K562 (cell line): ENCODE measurements around the gene CRACDL. TPM values are rescaled to one million over a fixed set of nuclear protein-coding genes. Genes with fewer than 3 reads are reported as not detected.

Source experiments
- ATAC-seq: fragments of 200-7000 bp; cut with Tn5 transposase; 3 replicates; pipeline ENCODE4 v1.9.1; 2020; ENCODE audit warnings: moderate library complexity
- BruUV-seq: library from RNA; stranded (reverse); fragments of 400-500 nt; replicated peaks from 2 replicates; lab custom pipeline; 2021; lab: Mats Ljungman, UMichigan
- CTCF ChIA-PET: fragments of 300-600 bp; formaldehyde crosslinking; extraction: SDS; loops from one replicate; lab custom pipeline; 2021; ENCODE audit warnings: low intra/inter-chr PET ratio; lab: Yijun Ruan, JAX
- POLR2A ChIA-PET: fragments of 300-600, 350-650 bp; sonication (Branson Sonifier 250); formaldehyde crosslinking; extraction: SDS; loops from one replicate; lab custom pipeline; 2021; ENCODE audit warnings: antibody characterized with exemption, inconsistent platforms; lab: Yijun Ruan, JAX
- DNase-seq, 4 experiments: peaks; one replicate each; pipeline versions ENCODE4 v3.0.0 to v3.0.0-alpha.2; 2011 to 2018; ENCODE audit warnings: low spot score in 3 of 4, mixed read lengths in 3 of 4; ENCODE audit errors: extremely low read depth in 1 of 4
- FAIRE-seq: peaks from 2 replicates; lab custom pipeline; 2011; peaks lifted over from hg19 to GRCh38; lab: Jason Lieb, UNC
- H2AFZ ChIP-seq: 2 replicates; pipeline ENCODE4 v1.6.0; 2011; ENCODE audit warnings: low read depth, low read length, control low read depth, inconsistent platforms
- H3K27ac ChIP-seq: fragments of 200-600 bp; 3 replicates; pipeline ENCODE4 v1.8.0; 2011; ENCODE audit warnings: low read depth, mild to moderate bottlenecking, control low read depth, inconsistent platforms, low read length, moderate library complexity, mixed read lengths; ENCODE audit errors: extremely low read depth
- H3K27me3 ChIP-seq, 2 experiments: fragments of 300-600 bp in 1 of 2; 2 replicates in 1 of 2; 3 replicates in 1 of 2; pipeline versions ENCODE4 v1.6.0 to v1.8.0; 2011; ENCODE audit warnings: inconsistent platforms in 2 of 2, low read length in 2 of 2, mild to moderate bottlenecking in 1 of 2, mixed read lengths in 1 of 2, moderate library complexity in 1 of 2; ENCODE audit not compliant: control insufficient read depth in 2 of 2, insufficient read depth in 2 of 2
- H3K36me3 ChIP-seq: fragments of 300-600 bp; 3 replicates; pipeline ENCODE4 v1.8.0; 2011; ENCODE audit warnings: mild to moderate bottlenecking, low read length, inconsistent platforms; ENCODE audit not compliant: control insufficient read depth, insufficient read depth
- H3K4me1 ChIP-seq, 2 experiments: fragments of 200-600 bp in 1 of 2; replicated peaks in 1 of 2; 2 replicates in 1 of 2; 3 replicates in 1 of 2; pipeline versions ENCODE4 v1.5.1 to v1.8.0; 2011; ENCODE audit warnings: inconsistent platforms in 2 of 2, low read length in 2 of 2, mild to moderate bottlenecking in 1 of 2, mixed read lengths in 1 of 2, moderate library complexity in 1 of 2; ENCODE audit not compliant: control insufficient read depth in 2 of 2, insufficient read depth in 2 of 2
- H3K4me2 ChIP-seq: 2 replicates; pipeline ENCODE4 v1.6.1; 2011; ENCODE audit warnings: low read length, control low read depth, inconsistent platforms, mixed read lengths; ENCODE audit not compliant: insufficient read depth
- H3K4me3 ChIP-seq: fragments of 200-600 bp; sonication (generic), shearing (Covaris generic); 2 replicates; pipeline ENCODE4 v1.5.1; 2016; ENCODE audit warnings: control low read depth, inconsistent platforms
- H3K79me2 ChIP-seq: fragments of 200-600 bp; 3 replicates; pipeline ENCODE4 v1.8.0; 2011; ENCODE audit warnings: low read length, inconsistent platforms; ENCODE audit not compliant: control insufficient read depth, insufficient read depth
- H3K9ac ChIP-seq, 2 experiments: 2 replicates each; pipeline versions ENCODE4 v1.6.0 to v1.6.1; 2011; ENCODE audit warnings: low read depth in 2 of 2, low read length in 2 of 2, control low read depth in 1 of 2, inconsistent platforms in 1 of 2, mild to moderate bottlenecking in 1 of 2, mixed read lengths in 1 of 2; ENCODE audit not compliant: insufficient read depth in 1 of 2
- H3K9me1 ChIP-seq: one replicate; pipeline ENCODE4 v1.6.0; 2011; ENCODE audit warnings: inconsistent platforms, mild to moderate bottlenecking, low read length, moderate library complexity; ENCODE audit not compliant: control insufficient read depth, insufficient read depth
- H3K9me3 ChIP-seq: replicated peaks from 2 replicates; pipeline ENCODE4 v1.5.1; 2011; ENCODE audit warnings: low read depth, low read length, inconsistent platforms; ENCODE audit not compliant: control insufficient read depth, insufficient read depth
- H4K20me1 ChIP-seq: replicated peaks from 2 replicates; pipeline ENCODE4 v1.6.1; 2011; ENCODE audit warnings: low read length, inconsistent platforms, mixed read lengths; ENCODE audit not compliant: control insufficient read depth, insufficient read depth
- MYC ChIP-seq, 2 experiments: fragments of 250-450 bp in 1 of 2; sonication (Bioruptor Pico) in 1 of 2; IDR thresholded peaks; 2 replicates each; pipeline versions ENCODE4 v1.5.1 to v1.6.1; 2012 to 2021; ENCODE audit warnings: low read depth in 2 of 2, borderline replicate concordance in 1 of 2, improper control_type of control experiment in 1 of 2, low read length in 1 of 2, mild to moderate bottlenecking in 1 of 2, moderate library complexity in 1 of 2
- NKRF ChIP-seq: fragments of 450-650 bp; IDR thresholded peaks from 2 replicates; pipeline ENCODE4 v1.6.1; 2016; ENCODE audit warnings: borderline replicate concordance
- WGBS: fragments of 100-300 bp; shearing (Covaris generic); methylation state at CpG from one replicate; pipeline ENCODE4 v1.1.6; 2016; ENCODE audit warnings: low coverage, mixed read lengths; ENCODE audit not compliant: insufficient coverage; ENCODE audit errors: missing lambda C conversion rate; 5-methylcytosine and 5-hydroxymethylcytosine counted together
- in situ Hi-C: fragments of 300-500 bp; cut with MboI; formaldehyde crosslinking; loops from 4 replicates; pipeline ENCODE4 v1.15.0; 2018; ENCODE audit warnings: inconsistent platforms, mixed read lengths
- intact Hi-C: fragments of 100-400 bp; cut with micrococcal nuclease; formaldehyde crosslinking; loops from 2 replicates; pipeline ENCODE4 v1.14.2; 2022
- polyA plus RNA-seq, 8 experiments: library from polyadenylated mRNA; depleted of rRNA in 4 of 8; stranded (reverse) in 5 of 8; unstranded in 3 of 8; fragments of >200 nt; fragmentation: Nextera tagmentation in 2 of 8; fragmentation: Illumina TruSeq in 1 of 8; extraction: Ambion mirVana in 2 of 8; extraction: Trizol in 1 of 8; gene quantifications; 2 replicates each; pipeline versions ENCODE4 v1.2.1 to v1.2.3, GENCODE V29; 2011 to 2014; ENCODE audit warnings: inconsistent platforms in 1 of 8, missing spikeins in 1 of 8
- total RNA-seq, 7 experiments: library from RNA; depleted of rRNA in 6 of 7; stranded (reverse); fragments of >200 nt in 6 of 7; fragmentation: Illumina TruSeq in 2 of 7; extraction: Trizol in 2 of 7; gene quantifications; 2 replicates each; pipeline versions ENCODE4 v1.2.1 to v1.2.3, GENCODE V29; 2011 to 2021; ENCODE audit warnings: low replicate concordance in 1 of 7

Gene CRACDL
- total and polyA plus RNA-seq, 9 of the 15 experiments (the other 6 are each of a cell fraction or from before 2014, with no cell fraction given) = not detected

- DNase-seq (no peak), FAIRE-seq (no peak), ATAC-seq (no peak)
- Histone ChIP-seq H4K20me1 (no peaks in the 10 kb centered on the region), H3K9me3 (no peaks in the 10 kb centered on the region), H3K27me3 (peaks cover 3 to 24% of the 10 kb centered on the region in 2 experiments; a peak in 3 of 5 replicates), H3K79me2 (no peaks in the 10 kb centered on the region), H3K27ac (no peak overlapping the region), H3K4me2 (no peak overlapping the region), H2AFZ (no peak overlapping the region), H3K4me3 (no peak overlapping the region), H3K36me3 (no peaks in the 10 kb centered on the region), H3K9ac (no peak overlapping the region), H3K9me1 (no peaks in the 10 kb centered on the region), H3K4me1 (no peaks in the 10 kb centered on the region; a peak in 1 of 5 replicates)
- in situ Hi-C loops = no loop called here
- BruUV-seq = no TSS peak
- WGBS = 2% methylated on average over 7 of the region's 10 CpGs
- POLR2A ChIA-PET = no interaction called here
- TF ChIP-seq NKRF (no peak), MYC (IDR thresholded peaks at IDR 0.05; ENCODE audit: low read depth, low read length) (no peak), MYC (CRISPR knock-in tag; IDR thresholded peaks at IDR 0.05; ENCODE audit: borderline replicate concordance, low read depth) (no peak)
- CTCF ChIA-PET = no interaction called here
- intact Hi-C loops = no loop called here
Measured at GRCh38 chr2:98868548-98869271, 67.3 kb downstream of the CRACDL start.
